ENCODE data around the gene ADGRB3. TPM values are rescaled to one million over a fixed set of nuclear protein-coding genes. Genes with fewer than 3 reads are reported as not detected.

The ADGRB3 gene
- total RNA-seq, 1 experiment from 2014 or later, result not detected

DNA sequence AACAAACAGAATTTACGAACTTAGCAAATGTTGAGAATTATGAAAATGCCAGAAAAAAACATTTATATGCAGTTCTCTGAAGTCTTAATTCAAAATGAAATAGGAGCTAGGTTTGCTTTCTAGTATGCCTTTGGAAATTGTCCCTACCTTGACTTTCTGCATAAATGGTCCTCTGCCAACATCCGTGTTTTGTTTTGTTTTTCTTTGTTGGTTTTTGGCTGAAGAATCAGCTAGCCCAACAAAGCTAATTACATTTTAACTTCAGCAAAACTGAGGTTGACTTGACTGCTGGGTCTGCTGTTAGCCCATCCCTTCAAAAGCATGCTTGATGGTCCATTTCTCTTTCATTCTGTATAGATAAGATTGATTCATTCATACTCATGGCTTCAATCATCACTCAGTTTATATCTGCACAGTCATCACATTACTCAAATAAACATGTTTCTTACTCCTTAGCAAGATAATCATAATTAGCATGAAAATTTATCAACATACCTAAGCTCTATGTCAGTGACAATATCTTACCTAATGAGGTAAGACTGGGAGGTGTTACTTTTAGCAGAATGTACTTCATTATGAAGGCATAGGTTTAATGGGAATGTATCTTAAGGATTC is 76.4 kb downstream of the ADGRB3 start:
- no peaks in the 10 kb centered on the region for H3K9me2 ChIP-seq (replicated peaks; ENCODE audit: insufficient read depth, low read length)

GRCh38 chr6:68716620-68717019 is 81.5 kb downstream of the ADGRB3 start:
- no peaks in the 10 kb centered on the region for H3K27me3 ChIP-seq (ENCODE audit: low read length)
- H3K4me2 ChIP-seq (ENCODE audit: low read depth, low read length, poor library complexity, severe bottlenecking), result no peak overlapping the region
- H3K36me3 ChIP-seq (ENCODE audit: insufficient read depth, low read length), result no peaks in the 10 kb centered on the region
- H2AFZ ChIP-seq (ENCODE audit: low read length), result no peak overlapping the region
- H3K79me2 ChIP-seq (ENCODE audit: low read length), result no peaks in the 10 kb centered on the region
- no peak for DNase-seq
- H3K9me3 ChIP-seq (ENCODE audit: low read length), result no peaks in the 10 kb centered on the region
- H3K27ac ChIP-seq (ENCODE audit: low read length), result no peak overlapping the region
- no peak overlapping the region for H3K4me3 ChIP-seq (ENCODE audit: low read length)
- no peaks in the 10 kb centered on the region for H4K20me1 ChIP-seq (ENCODE audit: insufficient read depth, low read depth, low read length)
- H3K9me2 ChIP-seq (replicated peaks; ENCODE audit: insufficient read depth, low read length), result no peaks in the 10 kb centered on the region
- no peak overlapping the region for H3K9ac ChIP-seq (ENCODE audit: low read length)
- H3K4me1 ChIP-seq (ENCODE audit: low read length), result no peaks in the 10 kb centered on the region

More for the DNA sequence above, 76.4 kb downstream of the ADGRB3 start:
- no peaks in the 10 kb centered on the region for H3K4me1 ChIP-seq (ENCODE audit: low read length)
- H3K4me2 ChIP-seq (ENCODE audit: low read depth, low read length, poor library complexity, severe bottlenecking), result no peak overlapping the region
- H4K20me1 ChIP-seq (ENCODE audit: insufficient read depth, low read depth, low read length), result no peaks in the 10 kb centered on the region
- no peak overlapping the region for H3K27ac ChIP-seq (ENCODE audit: low read length)
- no peaks in the 10 kb centered on the region for H3K27me3 ChIP-seq (ENCODE audit: low read length)
- H3K4me3 ChIP-seq (ENCODE audit: low read length), result no peak overlapping the region
- DNase-seq, result no peak
- no peaks in the 10 kb centered on the region for H3K36me3 ChIP-seq (ENCODE audit: insufficient read depth, low read length)
- H3K9me3 ChIP-seq (ENCODE audit: low read length), result no peaks in the 10 kb centered on the region
- no peak overlapping the region for H3K9ac ChIP-seq (ENCODE audit: low read length)
- H3K79me2 ChIP-seq (ENCODE audit: low read length), result no peaks in the 10 kb centered on the region
- no peak overlapping the region for H2AFZ ChIP-seq (ENCODE audit: low read length)

DNA sequence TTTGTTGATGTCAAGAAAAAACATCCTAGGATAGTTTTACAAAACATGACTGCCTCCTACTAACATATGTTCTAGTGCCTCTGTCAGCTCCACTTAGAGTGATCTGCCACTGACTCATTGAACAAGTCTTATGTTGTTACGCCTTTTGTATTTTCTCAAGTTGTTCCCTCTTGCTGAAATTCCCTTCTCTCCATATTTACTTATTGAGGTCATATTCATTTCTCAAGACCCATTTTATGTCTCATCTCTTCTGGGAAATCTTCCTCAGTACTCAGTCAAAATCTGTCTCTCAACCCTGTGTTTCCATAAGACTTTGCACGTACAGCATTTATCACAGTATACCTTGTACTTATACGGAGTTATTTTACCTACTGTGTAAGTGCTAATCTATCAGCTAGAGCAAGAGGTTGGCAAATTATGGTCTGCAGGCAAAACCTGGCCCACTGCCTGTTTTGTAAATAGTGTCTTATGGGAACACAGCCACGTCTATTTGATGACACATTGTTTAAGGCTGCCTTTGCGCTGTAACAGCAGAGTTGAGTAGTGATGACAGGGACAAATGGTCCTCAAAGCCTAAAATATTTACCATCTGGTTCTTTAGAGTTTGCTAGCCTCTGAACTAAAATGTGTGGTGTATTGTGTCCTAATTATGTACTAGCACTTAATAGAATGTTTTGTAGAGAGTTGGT is 83.4 kb downstream of the ADGRB3 start:
- H3K4me1 ChIP-seq (ENCODE audit: low read length), result no peaks in the 10 kb centered on the region
- H3K9ac ChIP-seq (ENCODE audit: low read length), result no peak overlapping the region
- no peak overlapping the region for H3K27ac ChIP-seq (ENCODE audit: low read length)
- no peak overlapping the region for H3K4me3 ChIP-seq (ENCODE audit: low read length)
- H3K4me2 ChIP-seq (ENCODE audit: low read depth, low read length, poor library complexity, severe bottlenecking), result no peak overlapping the region
- no peak overlapping the region for H2AFZ ChIP-seq (ENCODE audit: low read length)
- H4K20me1 ChIP-seq (ENCODE audit: insufficient read depth, low read depth, low read length), result no peaks in the 10 kb centered on the region
- no peak for DNase-seq
- no peaks in the 10 kb centered on the region for H3K36me3 ChIP-seq (ENCODE audit: insufficient read depth, low read length)
- no peaks in the 10 kb centered on the region for H3K79me2 ChIP-seq (ENCODE audit: low read length)
- no peaks in the 10 kb centered on the region for H3K27me3 ChIP-seq (ENCODE audit: low read length)
- no peaks in the 10 kb centered on the region for H3K9me2 ChIP-seq (replicated peaks; ENCODE audit: insufficient read depth, low read length)
- H3K9me3 ChIP-seq (ENCODE audit: low read length), result no peaks in the 10 kb centered on the region

DNA sequence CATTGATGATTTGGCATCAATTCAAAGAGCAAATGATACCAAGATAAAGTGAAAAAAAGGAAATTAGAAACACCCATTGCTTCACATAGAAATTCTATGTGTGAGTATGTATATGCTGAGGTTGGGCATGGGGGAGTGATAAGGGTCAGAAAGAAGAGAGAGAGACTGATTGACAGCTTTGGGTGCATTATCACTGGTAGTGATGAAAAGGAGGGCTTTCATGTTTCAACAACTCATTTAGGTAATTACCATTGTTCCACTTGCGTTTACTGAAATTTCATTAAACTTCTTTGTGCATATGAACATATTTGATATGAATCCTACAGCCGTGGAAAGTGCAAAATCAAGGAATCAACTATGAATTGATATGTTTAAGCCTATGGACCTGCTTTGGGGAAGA is 84.7 kb downstream of the ADGRB3 start:
- H3K9me2 ChIP-seq (replicated peaks; ENCODE audit: insufficient read depth, low read length), result no peaks in the 10 kb centered on the region
- H3K4me1 ChIP-seq (ENCODE audit: low read length), result no peaks in the 10 kb centered on the region
- H4K20me1 ChIP-seq (ENCODE audit: insufficient read depth, low read depth, low read length), result no peaks in the 10 kb centered on the region
- DNase-seq, result no peak
- no peaks in the 10 kb centered on the region for H3K36me3 ChIP-seq (ENCODE audit: insufficient read depth, low read length)
- no peak overlapping the region for H3K9ac ChIP-seq (ENCODE audit: low read length)
- H3K9me3 ChIP-seq (ENCODE audit: low read length), result no peaks in the 10 kb centered on the region
- no peaks in the 10 kb centered on the region for H3K27me3 ChIP-seq (ENCODE audit: low read length)
- H2AFZ ChIP-seq (ENCODE audit: low read length), result no peak overlapping the region
- H3K4me2 ChIP-seq (ENCODE audit: low read depth, low read length, poor library complexity, severe bottlenecking), result no peak overlapping the region
- H3K79me2 ChIP-seq (ENCODE audit: low read length), result no peaks in the 10 kb centered on the region
- no peak overlapping the region for H3K27ac ChIP-seq (ENCODE audit: low read length)
- no peak overlapping the region for H3K4me3 ChIP-seq (ENCODE audit: low read length)

- H3K27ac ChIP-seq (ENCODE audit: low read length), result no peak overlapping the region
- H3K27me3 ChIP-seq (ENCODE audit: low read length), result no peaks in the 10 kb centered on the region
- H3K36me3 ChIP-seq (ENCODE audit: insufficient read depth, low read length), result no peaks in the 10 kb centered on the region
- H3K9me3 ChIP-seq (ENCODE audit: low read length), result no peaks in the 10 kb centered on the region
- no peak overlapping the region for H3K4me3 ChIP-seq (ENCODE audit: low read length)
- H3K4me1 ChIP-seq (ENCODE audit: low read length), result no peaks in the 10 kb centered on the region
- no peaks in the 10 kb centered on the region for H3K79me2 ChIP-seq (ENCODE audit: low read length)
- no peak overlapping the region for H3K4me2 ChIP-seq (ENCODE audit: low read depth, low read length, poor library complexity, severe bottlenecking)
- H3K9ac ChIP-seq (ENCODE audit: low read length), result no peak overlapping the region
- no peaks in the 10 kb centered on the region for H3K9me2 ChIP-seq (replicated peaks; ENCODE audit: insufficient read depth, low read length)
- H2AFZ ChIP-seq (ENCODE audit: low read length), result no peak overlapping the region
- no peaks in the 10 kb centered on the region for H4K20me1 ChIP-seq (ENCODE audit: insufficient read depth, low read depth, low read length)
- DNase-seq, result no peak
These were observed 87.9 kb downstream of the ADGRB3 start for GRCh38 chr6:68722891-68723527.

DNA sequence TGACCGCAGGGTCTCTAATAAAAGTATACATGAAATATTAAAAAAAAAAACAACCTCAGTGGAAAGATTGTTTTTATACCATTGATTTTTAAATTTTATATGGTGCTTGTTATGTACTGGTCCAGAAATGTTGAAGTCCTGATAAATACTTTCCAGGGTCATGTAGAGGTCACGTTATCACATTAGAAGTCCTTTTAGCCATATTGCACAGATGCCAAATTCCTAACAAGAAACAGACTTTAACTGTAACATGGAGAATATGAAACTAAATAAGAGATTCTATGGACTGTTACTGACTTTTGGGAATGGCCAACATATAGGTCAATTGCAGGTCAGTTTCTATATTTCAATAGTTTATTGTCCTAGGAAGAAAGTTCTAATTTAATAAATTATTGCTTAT is 89.0 kb downstream of the ADGRB3 start:
- no peaks in the 10 kb centered on the region for H3K36me3 ChIP-seq (ENCODE audit: insufficient read depth, low read length)
- no peak overlapping the region for H3K27ac ChIP-seq (ENCODE audit: low read length)
- no peaks in the 10 kb centered on the region for H3K9me2 ChIP-seq (replicated peaks; ENCODE audit: insufficient read depth, low read length)
- no peaks in the 10 kb centered on the region for H3K9me3 ChIP-seq (ENCODE audit: low read length)
- H3K9ac ChIP-seq (ENCODE audit: low read length), result no peak overlapping the region
- no peaks in the 10 kb centered on the region for H4K20me1 ChIP-seq (ENCODE audit: insufficient read depth, low read depth, low read length)
- no peak overlapping the region for H3K4me2 ChIP-seq (ENCODE audit: low read depth, low read length, poor library complexity, severe bottlenecking)
- no peaks in the 10 kb centered on the region for H3K27me3 ChIP-seq (ENCODE audit: low read length)
- no peak for DNase-seq
- no peaks in the 10 kb centered on the region for H3K4me1 ChIP-seq (ENCODE audit: low read length)
- no peaks in the 10 kb centered on the region for H3K79me2 ChIP-seq (ENCODE audit: low read length)
- H2AFZ ChIP-seq (ENCODE audit: low read length), result no peak overlapping the region
- H3K4me3 ChIP-seq (ENCODE audit: low read length), result no peak overlapping the region

- H3K9me2 ChIP-seq (replicated peaks; ENCODE audit: insufficient read depth, low read length), result no peaks in the 10 kb centered on the region
- no peaks in the 10 kb centered on the region for H3K27me3 ChIP-seq (ENCODE audit: low read length)
- no peak for DNase-seq
These were observed 91.3 kb downstream of the ADGRB3 start for GRCh38 chr6:68726337-68726736.

GRCh38 chr6:68726992-68727391 is 91.9 kb downstream of the ADGRB3 start:
- Histone ChIP-seq H3K36me3 (ENCODE audit: insufficient read depth, low read length) (no peaks in the 10 kb centered on the region), H3K27me3 (ENCODE audit: low read length) (no peaks in the 10 kb centered on the region)

More at GRCh38 chr6:68726337-68726736, 91.3 kb downstream of the ADGRB3 start:
- H3K9ac ChIP-seq (ENCODE audit: low read length), result no peak overlapping the region
- no peak overlapping the region for H3K4me3 ChIP-seq (ENCODE audit: low read length)
- no peaks in the 10 kb centered on the region for H4K20me1 ChIP-seq (ENCODE audit: insufficient read depth, low read depth, low read length)
- H3K27ac ChIP-seq (ENCODE audit: low read length), result no peak overlapping the region
- no peaks in the 10 kb centered on the region for H3K79me2 ChIP-seq (ENCODE audit: low read length)
- H3K36me3 ChIP-seq (ENCODE audit: insufficient read depth, low read length), result no peaks in the 10 kb centered on the region
- H3K9me3 ChIP-seq (ENCODE audit: low read length), result no peaks in the 10 kb centered on the region
- H3K4me2 ChIP-seq (ENCODE audit: low read depth, low read length, poor library complexity, severe bottlenecking), result no peak overlapping the region
- no peaks in the 10 kb centered on the region for H3K4me1 ChIP-seq (ENCODE audit: low read length)
- H2AFZ ChIP-seq (ENCODE audit: low read length), result no peak overlapping the region

More at GRCh38 chr6:68726992-68727391, 91.9 kb downstream of the ADGRB3 start:
- H3K4me3 ChIP-seq (ENCODE audit: low read length), result no peak overlapping the region
- H3K79me2 ChIP-seq (ENCODE audit: low read length), result no peaks in the 10 kb centered on the region
- H3K27ac ChIP-seq (ENCODE audit: low read length), result no peak overlapping the region
- H3K4me2 ChIP-seq (ENCODE audit: low read depth, low read length, poor library complexity, severe bottlenecking), result no peak overlapping the region
- H2AFZ ChIP-seq (ENCODE audit: low read length), result no peak overlapping the region
- DNase-seq, result no peak
- no peak overlapping the region for H3K9ac ChIP-seq (ENCODE audit: low read length)
- no peaks in the 10 kb centered on the region for H4K20me1 ChIP-seq (ENCODE audit: insufficient read depth, low read depth, low read length)
- H3K4me1 ChIP-seq (ENCODE audit: low read length), result no peaks in the 10 kb centered on the region
- H3K9me3 ChIP-seq (ENCODE audit: low read length), result no peaks in the 10 kb centered on the region
- no peaks in the 10 kb centered on the region for H3K9me2 ChIP-seq (replicated peaks; ENCODE audit: insufficient read depth, low read length)
